Measurements from ENCODE around the gene RAB6C.
"Not testable (repeated sequence)": the region's sequence is repeated elsewhere in the genome, so short reads cannot be mapped to it uniquely, and the experiment has no call there.

RAB6C gene

DNA sequence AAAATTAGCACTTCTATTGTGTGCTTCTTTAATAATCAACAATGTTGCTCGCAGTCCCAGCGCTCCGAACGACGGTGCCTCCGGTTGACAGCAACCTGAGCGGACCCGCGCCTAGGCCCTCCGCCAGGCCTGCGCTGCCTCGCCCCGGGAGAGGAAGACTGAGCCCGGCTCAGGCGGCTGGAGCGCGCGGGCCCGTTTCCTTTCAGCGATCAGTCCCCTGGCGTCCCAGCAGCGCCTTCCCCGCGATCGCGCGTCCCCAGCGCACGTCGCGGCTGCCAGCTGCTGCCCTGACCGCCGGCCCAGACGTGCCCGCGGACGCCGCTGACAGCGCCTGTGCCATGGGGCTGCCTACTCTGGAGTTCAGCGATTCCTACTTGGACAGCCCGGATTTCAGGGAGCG is 26.4 kb downstream of the RAB6C start:
- H2AK5ac ChIP-seq (ENCODE audit: low read length, severe bottlenecking); H2BK15ac ChIP-seq (ENCODE audit: low read depth, poor library complexity, severe bottlenecking); H3K27me3 ChIP-seq (ENCODE audit: control insufficient read depth in 1 of 2, insufficient read depth in 1 of 2, low read length in 2 of 2); H2BK12ac ChIP-seq (ENCODE audit: low read length in 2 of 2); H2BK5ac ChIP-seq (ENCODE audit: low read depth, low read length, poor library complexity, severe bottlenecking); H3K4me3 ChIP-seq (ENCODE audit: insufficient read depth in 1 of 2, low read depth in 1 of 2, low read length in 2 of 2); H3K18ac ChIP-seq (ENCODE audit: low read depth in 1 of 2, low read length in 2 of 2); H2BK120ac ChIP-seq (ENCODE audit: low read depth, low read length); H3K23ac ChIP-seq (ENCODE audit: low read length in 2 of 2); H3K4ac ChIP-seq (ENCODE audit: low read depth in 1 of 2, low read length in 2 of 2); H3K36me3 ChIP-seq (ENCODE audit: control insufficient read depth in 1 of 2, insufficient read depth in 2 of 2, low read depth in 1 of 2, low read length in 2 of 2); H3K14ac ChIP-seq (ENCODE audit: low read length in 2 of 2); H4K91ac ChIP-seq (ENCODE audit: low read length); H3K9ac ChIP-seq (ENCODE audit: low read length); H3K79me1 ChIP-seq (replicated peaks; ENCODE audit: low read length, poor library complexity, severe bottlenecking); H4K8ac ChIP-seq (ENCODE audit: low read length); H3K4me2 ChIP-seq (ENCODE audit: low read length, poor library complexity, severe bottlenecking); H3K27ac ChIP-seq (ENCODE audit: low read length, poor library complexity, severe bottlenecking); H3K9me3 ChIP-seq (ENCODE audit: control insufficient read depth, low read length); H3K4me1 ChIP-seq (ENCODE audit: control insufficient read depth, insufficient read depth, low read depth, low read length); DNase-seq; H2AFZ ChIP-seq (ENCODE audit: low read depth, low read length): not testable (repeated sequence)
- 8% methylated on average over 11 of the region's 42 CpGs for WGBS

DNA sequence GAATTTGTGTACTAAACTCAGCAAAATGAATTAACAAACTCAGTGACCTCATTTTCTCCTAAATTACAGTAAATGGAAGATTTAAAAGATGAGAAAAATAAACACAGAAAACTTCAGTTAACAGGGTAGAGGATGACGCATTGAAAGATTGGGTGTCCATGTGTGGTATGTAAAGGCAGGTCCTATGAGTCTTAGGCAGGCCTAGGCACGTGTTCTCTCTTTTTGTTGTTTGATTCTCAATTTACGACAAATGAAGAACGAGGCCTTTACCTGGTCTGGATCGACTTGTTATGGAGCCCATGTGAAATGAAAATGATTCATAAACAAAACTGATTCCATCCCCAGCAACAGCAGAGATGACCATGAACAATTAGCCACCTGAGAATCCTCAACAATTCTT is 37.2 kb downstream of the RAB6C start:
- not testable (repeated sequence) for H3K23ac ChIP-seq (ENCODE audit: low read length in 2 of 2); H3K4ac ChIP-seq (ENCODE audit: low read depth in 1 of 2, low read length in 2 of 2); H4K91ac ChIP-seq (ENCODE audit: low read length); H3K14ac ChIP-seq (ENCODE audit: low read length in 2 of 2); H2AK5ac ChIP-seq (ENCODE audit: low read length, severe bottlenecking); H3K79me1 ChIP-seq (replicated peaks; ENCODE audit: low read length, poor library complexity, severe bottlenecking); DNase-seq; H2BK12ac ChIP-seq (ENCODE audit: low read length in 2 of 2); H3K9me3 ChIP-seq (ENCODE audit: control insufficient read depth, low read length); H2AFZ ChIP-seq (ENCODE audit: low read depth, low read length); H3K36me3 ChIP-seq (ENCODE audit: control insufficient read depth in 1 of 2, insufficient read depth in 2 of 2, low read depth in 1 of 2, low read length in 2 of 2); H3K27me3 ChIP-seq (ENCODE audit: control insufficient read depth in 1 of 2, insufficient read depth in 1 of 2, low read length in 2 of 2); H3K4me1 ChIP-seq (ENCODE audit: control insufficient read depth, insufficient read depth, low read depth, low read length); H3K4me2 ChIP-seq (ENCODE audit: low read length, poor library complexity, severe bottlenecking); H3K27ac ChIP-seq (ENCODE audit: low read length, poor library complexity, severe bottlenecking); H2BK5ac ChIP-seq (ENCODE audit: low read depth, low read length, poor library complexity, severe bottlenecking); H3K9ac ChIP-seq (ENCODE audit: low read length); H3K4me3 ChIP-seq (ENCODE audit: insufficient read depth in 1 of 2, low read depth in 1 of 2, low read length in 2 of 2); H4K8ac ChIP-seq (ENCODE audit: low read length); H3K18ac ChIP-seq (ENCODE audit: low read depth in 1 of 2, low read length in 2 of 2); H2BK120ac ChIP-seq (ENCODE audit: low read depth, low read length); H2BK15ac ChIP-seq (ENCODE audit: low read depth, poor library complexity, severe bottlenecking)
- 95% methylated on average over 1 of the region's 5 CpGs for WGBS

DNA sequence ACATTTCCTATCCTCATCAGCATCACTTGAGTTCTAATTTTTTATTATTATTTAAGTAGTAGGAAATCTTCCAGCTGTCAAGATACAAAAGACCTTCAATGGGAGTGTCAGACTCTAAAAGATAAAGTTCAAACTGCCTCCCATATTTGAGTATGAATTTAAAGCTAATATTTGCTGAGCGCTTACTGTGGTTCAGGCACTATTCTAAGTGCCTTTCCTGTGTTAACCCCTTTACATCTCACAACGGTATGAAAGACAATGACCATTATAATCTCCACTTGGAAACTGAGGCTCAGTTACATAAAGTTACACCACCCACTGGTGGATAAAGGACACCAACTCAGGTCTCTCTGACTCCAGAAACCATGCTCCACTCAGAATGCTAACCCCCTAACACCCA is 39.9 kb downstream of the RAB6C start:
- Histone ChIP-seq H3K4me2 (ENCODE audit: low read length, poor library complexity, severe bottlenecking) (no peak overlapping the region), H3K4me3 (ENCODE audit: insufficient read depth in 1 of 2, low read depth in 1 of 2, low read length in 2 of 2) (no peak overlapping the region), H3K27me3 (ENCODE audit: control insufficient read depth in 1 of 2, insufficient read depth in 1 of 2, low read length in 2 of 2) (no peaks in the 10 kb centered on the region), H2BK120ac (ENCODE audit: low read depth, low read length) (no peak overlapping the region), H3K18ac (ENCODE audit: low read depth in 1 of 2, low read length in 2 of 2) (no peak overlapping the region), H3K4me1 (ENCODE audit: control insufficient read depth, insufficient read depth, low read depth, low read length) (no peaks in the 10 kb centered on the region), H2BK12ac (ENCODE audit: low read length in 2 of 2) (no peak overlapping the region), H3K23ac (ENCODE audit: low read length in 2 of 2) (no peak overlapping the region), H3K36me3 (ENCODE audit: control insufficient read depth in 1 of 2, insufficient read depth in 2 of 2, low read depth in 1 of 2, low read length in 2 of 2) (no peaks in the 10 kb centered on the region), H2AFZ (ENCODE audit: low read depth, low read length) (no peak overlapping the region), H4K91ac (ENCODE audit: low read length) (no peak overlapping the region), H2BK15ac (ENCODE audit: low read depth, poor library complexity, severe bottlenecking) (no peak overlapping the region), H3K79me1 (replicated peaks; ENCODE audit: low read length, poor library complexity, severe bottlenecking) (no peaks in the 10 kb centered on the region), H3K9ac (ENCODE audit: low read length) (no peak overlapping the region), H2BK5ac (ENCODE audit: low read depth, low read length, poor library complexity, severe bottlenecking) (no peak overlapping the region), H4K8ac (ENCODE audit: low read length) (no peak overlapping the region), H3K14ac (ENCODE audit: low read length in 2 of 2) (no peak overlapping the region), H3K4ac (ENCODE audit: low read depth in 1 of 2, low read length in 2 of 2) (no peak overlapping the region), H3K27ac (ENCODE audit: low read length, poor library complexity, severe bottlenecking) (no peak overlapping the region), H2AK5ac (ENCODE audit: low read length, severe bottlenecking) (no peak overlapping the region), H3K9me3 (ENCODE audit: control insufficient read depth, low read length) (no peaks in the 10 kb centered on the region)
- WGBS, result 82% methylated on average over 2 of the region's 2 CpGs
- no peak for DNase-seq

DNA sequence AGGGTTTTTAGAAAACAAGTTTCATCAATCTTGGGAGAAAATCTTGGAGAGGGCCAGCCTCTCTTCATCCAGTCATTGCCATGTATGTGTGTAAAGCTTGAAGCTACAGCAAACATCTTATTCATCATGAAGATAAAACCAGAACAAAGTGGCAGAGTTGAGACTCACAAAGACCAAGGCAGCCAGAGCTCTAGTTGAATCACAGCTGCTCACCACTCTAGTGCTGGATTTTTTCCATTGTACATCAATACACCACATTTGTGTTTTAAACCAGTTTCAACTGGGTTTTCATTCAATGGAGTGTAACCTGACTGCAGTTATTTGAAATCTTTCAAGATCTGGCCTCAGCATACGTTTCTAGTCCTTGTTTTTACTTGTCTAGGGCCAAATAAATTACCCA is 40.6 kb downstream of the RAB6C start:
- H3K18ac ChIP-seq (ENCODE audit: low read depth in 1 of 2, low read length in 2 of 2); H3K9me3 ChIP-seq (ENCODE audit: control insufficient read depth, low read length); H3K36me3 ChIP-seq (ENCODE audit: control insufficient read depth in 1 of 2, insufficient read depth in 2 of 2, low read depth in 1 of 2, low read length in 2 of 2); H3K27me3 ChIP-seq (ENCODE audit: control insufficient read depth in 1 of 2, insufficient read depth in 1 of 2, low read length in 2 of 2); H2BK12ac ChIP-seq (ENCODE audit: low read length in 2 of 2); H2BK5ac ChIP-seq (ENCODE audit: low read depth, low read length, poor library complexity, severe bottlenecking); H3K27ac ChIP-seq (ENCODE audit: low read length, poor library complexity, severe bottlenecking); H3K23ac ChIP-seq (ENCODE audit: low read length in 2 of 2); H3K4ac ChIP-seq (ENCODE audit: low read depth in 1 of 2, low read length in 2 of 2); H3K4me1 ChIP-seq (ENCODE audit: control insufficient read depth, insufficient read depth, low read depth, low read length); H4K8ac ChIP-seq (ENCODE audit: low read length); H3K14ac ChIP-seq (ENCODE audit: low read length in 2 of 2); H4K91ac ChIP-seq (ENCODE audit: low read length); H2BK120ac ChIP-seq (ENCODE audit: low read depth, low read length); H2AFZ ChIP-seq (ENCODE audit: low read depth, low read length); H2BK15ac ChIP-seq (ENCODE audit: low read depth, poor library complexity, severe bottlenecking); H3K9ac ChIP-seq (ENCODE audit: low read length); DNase-seq; H2AK5ac ChIP-seq (ENCODE audit: low read length, severe bottlenecking); H3K4me2 ChIP-seq (ENCODE audit: low read length, poor library complexity, severe bottlenecking); H3K79me1 ChIP-seq (replicated peaks; ENCODE audit: low read length, poor library complexity, severe bottlenecking); H3K4me3 ChIP-seq (ENCODE audit: insufficient read depth in 1 of 2, low read depth in 1 of 2, low read length in 2 of 2): not testable (repeated sequence)
- 0% methylated on average over 1 of the region's 1 CpG for WGBS
